ENCODE results near the gene SLC6A6.

SLC6A6 gene

DNA sequence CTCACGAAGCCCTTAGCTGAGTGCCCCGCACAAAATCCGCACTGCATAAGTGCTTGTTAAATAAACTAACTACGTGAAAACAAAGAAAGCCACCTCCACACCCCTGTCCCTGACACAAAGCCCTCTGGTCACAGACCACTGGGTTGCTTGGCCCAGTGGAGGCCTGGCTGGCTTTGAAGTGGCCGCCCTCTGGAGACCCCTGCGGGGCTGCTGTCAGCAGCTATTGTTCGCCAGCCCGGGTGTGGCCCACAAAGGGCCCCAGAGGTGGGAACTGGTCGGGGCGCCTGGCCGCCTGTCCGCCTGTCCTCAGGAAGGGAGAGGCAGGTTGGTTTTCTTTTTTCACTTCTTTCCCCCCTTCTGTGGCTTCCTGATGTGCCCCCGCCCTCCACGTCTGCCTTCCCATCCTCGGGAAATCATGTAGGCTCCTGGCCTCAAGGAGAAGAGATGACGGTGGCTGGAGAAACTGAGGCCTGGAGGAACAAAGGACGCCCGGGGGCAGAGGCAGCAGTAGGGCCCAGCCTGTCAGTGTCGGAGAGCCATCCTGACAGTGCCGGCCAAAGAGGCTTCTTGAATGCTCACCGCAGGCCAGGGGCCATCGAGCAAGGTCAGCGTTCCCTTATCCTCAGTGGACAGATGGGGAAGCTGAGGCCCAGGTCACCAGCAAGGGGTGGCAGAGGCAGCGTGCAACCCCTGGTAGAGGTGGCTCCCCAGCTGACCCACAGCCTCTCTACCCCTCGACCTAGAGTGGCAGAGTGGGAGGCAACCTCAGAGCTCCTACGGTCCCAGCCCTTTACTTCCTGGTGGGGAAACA lies 61.1 kb downstream of the SLC6A6 start:
- Histone ChIP-seq H3K23ac (ENCODE audit: low read length in 2 of 2) (no peak overlapping the region), H3K4me1 (ENCODE audit: control insufficient read depth, insufficient read depth, low read depth, low read length) (peaks cover 49% of the 10 kb centered on the region), H3K27me3 (ENCODE audit: control insufficient read depth in 1 of 2, insufficient read depth in 1 of 2, low read length in 2 of 2) (no peaks in the 10 kb centered on the region), H2BK12ac (ENCODE audit: low read length in 2 of 2) (no peak overlapping the region), H4K8ac (ENCODE audit: low read length) (no peak overlapping the region), H3K9me3 (ENCODE audit: control insufficient read depth, low read length) (no peaks in the 10 kb centered on the region), H3K4me3 (ENCODE audit: insufficient read depth in 1 of 2, low read depth in 1 of 2, low read length in 2 of 2) (no peak overlapping the region), H4K91ac (ENCODE audit: low read length) (no peak overlapping the region), H2AFZ (ENCODE audit: low read depth, low read length) (no peak overlapping the region), H3K9ac (ENCODE audit: low read length) (no peak overlapping the region), H3K4ac (ENCODE audit: low read depth in 1 of 2, low read length in 2 of 2) (no peak overlapping the region), H3K4me2 (ENCODE audit: low read length, poor library complexity, severe bottlenecking) (no peak overlapping the region), H2BK15ac (ENCODE audit: low read depth, poor library complexity, severe bottlenecking) (peak overlapping the region; percentile 20), H2BK5ac (ENCODE audit: low read depth, low read length, poor library complexity, severe bottlenecking) (no peak overlapping the region), H2BK120ac (ENCODE audit: low read depth, low read length) (no peak overlapping the region), H3K14ac (ENCODE audit: low read length in 2 of 2) (no peak overlapping the region), H3K79me1 (replicated peaks; ENCODE audit: low read length, poor library complexity, severe bottlenecking) (peaks cover 6% of the 10 kb centered on the region), H3K18ac (ENCODE audit: low read depth in 1 of 2, low read length in 2 of 2) (no peak overlapping the region), H2AK5ac (ENCODE audit: low read length, severe bottlenecking) (peak overlapping the region; percentile 59), H3K36me3 (ENCODE audit: control insufficient read depth in 1 of 2, insufficient read depth in 2 of 2, low read depth in 1 of 2, low read length in 2 of 2) (peaks cover 62 to 84% of the 10 kb centered on the region in 2 experiments), H3K27ac (ENCODE audit: low read length, poor library complexity, severe bottlenecking) (no peak overlapping the region)
- WGBS, result 89% methylated on average over 19 of the region's 26 CpGs
- DNase-seq, result no peak

DNA sequence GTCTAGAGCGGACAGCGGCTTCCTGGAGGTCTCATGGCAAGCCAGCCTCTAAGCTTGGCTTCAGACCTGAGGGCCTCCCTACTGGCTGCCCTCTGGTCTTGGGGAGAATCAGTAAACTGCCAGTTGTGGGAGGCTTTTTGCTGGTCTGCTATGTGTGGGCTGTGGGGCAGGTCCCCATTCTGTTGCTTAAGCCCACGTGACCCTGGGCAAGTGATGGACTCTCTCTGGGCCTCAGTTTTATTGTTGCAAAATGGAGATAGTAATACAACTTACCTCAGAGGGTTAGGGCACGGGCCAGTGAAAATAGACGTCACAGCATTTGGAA lies 61.7 kb downstream of the SLC6A6 start:
- H3K36me3 ChIP-seq (ENCODE audit: control insufficient read depth in 1 of 2, insufficient read depth in 2 of 2, low read depth in 1 of 2, low read length in 2 of 2), result peaks cover 67 to 90% of the 10 kb centered on the region in 2 experiments
- no peaks in the 10 kb centered on the region for H3K9me3 ChIP-seq (ENCODE audit: control insufficient read depth, low read length)
- H3K4me3 ChIP-seq (ENCODE audit: insufficient read depth in 1 of 2, low read depth in 1 of 2, low read length in 2 of 2), result no peak overlapping the region
- H3K27me3 ChIP-seq (ENCODE audit: control insufficient read depth in 1 of 2, insufficient read depth in 1 of 2, low read length in 2 of 2), result no peaks in the 10 kb centered on the region
- no peak overlapping the region for H3K18ac ChIP-seq (ENCODE audit: low read depth in 1 of 2, low read length in 2 of 2)
- no peak overlapping the region for H2BK5ac ChIP-seq (ENCODE audit: low read depth, low read length, poor library complexity, severe bottlenecking)
- H3K79me1 ChIP-seq (replicated peaks; ENCODE audit: low read length, poor library complexity, severe bottlenecking), result peaks cover 10% of the 10 kb centered on the region
- H4K91ac ChIP-seq (ENCODE audit: low read length), result no peak overlapping the region
- no peak overlapping the region for H3K14ac ChIP-seq (ENCODE audit: low read length in 2 of 2)
- H3K4ac ChIP-seq (ENCODE audit: low read depth in 1 of 2, low read length in 2 of 2), result no peak overlapping the region
- no peak overlapping the region for H2BK120ac ChIP-seq (ENCODE audit: low read depth, low read length)
- no peak overlapping the region for H4K8ac ChIP-seq (ENCODE audit: low read length)
- no peak overlapping the region for H3K27ac ChIP-seq (ENCODE audit: low read length, poor library complexity, severe bottlenecking)
- no peak overlapping the region for H3K4me2 ChIP-seq (ENCODE audit: low read length, poor library complexity, severe bottlenecking)
- 86% methylated on average over 5 of the region's 5 CpGs for WGBS
- no peak overlapping the region for H2AK5ac ChIP-seq (ENCODE audit: low read length, severe bottlenecking)
- H3K23ac ChIP-seq (ENCODE audit: low read length in 2 of 2), result no peak overlapping the region
- H3K9ac ChIP-seq (ENCODE audit: low read length), result no peak overlapping the region
- no peak for DNase-seq
- no peak overlapping the region for H2BK15ac ChIP-seq (ENCODE audit: low read depth, poor library complexity, severe bottlenecking)
- no peak overlapping the region for H2AFZ ChIP-seq (ENCODE audit: low read depth, low read length)
- no peak overlapping the region for H2BK12ac ChIP-seq (ENCODE audit: low read length in 2 of 2)
- H3K4me1 ChIP-seq (ENCODE audit: control insufficient read depth, insufficient read depth, low read depth, low read length), result peaks cover 48% of the 10 kb centered on the region

- Histone ChIP-seq H2AFZ (ENCODE audit: low read depth, low read length) (no peak overlapping the region), H3K27me3 (ENCODE audit: control insufficient read depth in 1 of 2, insufficient read depth in 1 of 2, low read length in 2 of 2) (no peaks in the 10 kb centered on the region), H3K4me3 (ENCODE audit: insufficient read depth in 1 of 2, low read depth in 1 of 2, low read length in 2 of 2) (no peak overlapping the region), H2BK15ac (ENCODE audit: low read depth, poor library complexity, severe bottlenecking) (no peak overlapping the region), H3K9me3 (ENCODE audit: control insufficient read depth, low read length) (no peaks in the 10 kb centered on the region), H3K18ac (ENCODE audit: low read depth in 1 of 2, low read length in 2 of 2) (no peak overlapping the region), H4K8ac (ENCODE audit: low read length) (no peak overlapping the region), H3K23ac (ENCODE audit: low read length in 2 of 2) (no peak overlapping the region), H3K4me1 (ENCODE audit: control insufficient read depth, insufficient read depth, low read depth, low read length) (peaks cover 45% of the 10 kb centered on the region), H4K91ac (ENCODE audit: low read length) (no peak overlapping the region), H3K79me1 (replicated peaks; ENCODE audit: low read length, poor library complexity, severe bottlenecking) (peaks cover 11% of the 10 kb centered on the region), H3K4ac (ENCODE audit: low read depth in 1 of 2, low read length in 2 of 2) (no peak overlapping the region), H2AK5ac (ENCODE audit: low read length, severe bottlenecking) (no peak overlapping the region), H2BK120ac (ENCODE audit: low read depth, low read length) (no peak overlapping the region), H3K36me3 (ENCODE audit: control insufficient read depth in 1 of 2, insufficient read depth in 2 of 2, low read depth in 1 of 2, low read length in 2 of 2) (peaks cover 71 to 91% of the 10 kb centered on the region in 2 experiments), H3K14ac (ENCODE audit: low read length in 2 of 2) (no peak overlapping the region), H2BK5ac (ENCODE audit: low read depth, low read length, poor library complexity, severe bottlenecking) (no peak overlapping the region), H2BK12ac (ENCODE audit: low read length in 2 of 2) (no peak overlapping the region), H3K27ac (ENCODE audit: low read length, poor library complexity, severe bottlenecking) (no peak overlapping the region), H3K9ac (ENCODE audit: low read length) (no peak overlapping the region), H3K4me2 (ENCODE audit: low read length, poor library complexity, severe bottlenecking) (no peak overlapping the region)
- DNase-seq, result no peak
- 96% methylated on average over 4 of the region's 4 CpGs for WGBS
Measured at GRCh38 chr3:14464521-14464920, 62.1 kb downstream of the SLC6A6 start.

DNA sequence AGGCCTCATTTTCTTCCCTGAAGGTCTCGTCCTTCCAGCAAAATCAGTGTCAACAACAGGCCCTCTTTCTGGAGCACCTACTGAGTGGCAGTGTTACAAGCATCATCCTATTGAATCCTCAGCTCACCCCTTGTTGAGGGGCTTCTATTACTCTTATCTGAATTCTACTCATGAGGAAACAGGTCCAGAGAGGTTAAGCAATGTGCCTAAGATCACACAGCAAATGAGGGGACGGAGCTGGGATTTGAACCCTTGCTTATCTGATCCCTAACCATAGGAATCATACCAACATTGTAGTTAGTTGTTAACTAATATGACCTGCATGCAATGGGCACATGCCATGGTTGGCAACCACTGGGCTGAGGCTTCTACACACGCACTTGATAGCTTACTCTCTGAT lies 63.0 kb downstream of the SLC6A6 start:
- Histone ChIP-seq H3K4me3 (ENCODE audit: insufficient read depth in 1 of 2, low read depth in 1 of 2, low read length in 2 of 2) (no peak overlapping the region), H2BK5ac (ENCODE audit: low read depth, low read length, poor library complexity, severe bottlenecking) (no peak overlapping the region), H3K18ac (ENCODE audit: low read depth in 1 of 2, low read length in 2 of 2) (no peak overlapping the region), H3K79me1 (replicated peaks; ENCODE audit: low read length, poor library complexity, severe bottlenecking) (peaks cover 15% of the 10 kb centered on the region), H4K91ac (ENCODE audit: low read length) (no peak overlapping the region), H3K27me3 (ENCODE audit: control insufficient read depth in 1 of 2, insufficient read depth in 1 of 2, low read length in 2 of 2) (no peaks in the 10 kb centered on the region), H3K9ac (ENCODE audit: low read length) (no peak overlapping the region), H3K14ac (ENCODE audit: low read length in 2 of 2) (no peak overlapping the region), H2AK5ac (ENCODE audit: low read length, severe bottlenecking) (no peak overlapping the region), H3K27ac (ENCODE audit: low read length, poor library complexity, severe bottlenecking) (no peak overlapping the region), H2BK12ac (ENCODE audit: low read length in 2 of 2) (no peak overlapping the region), H4K8ac (ENCODE audit: low read length) (no peak overlapping the region), H3K4me2 (ENCODE audit: low read length, poor library complexity, severe bottlenecking) (no peak overlapping the region), H2BK120ac (ENCODE audit: low read depth, low read length) (no peak overlapping the region), H3K36me3 (ENCODE audit: control insufficient read depth in 1 of 2, insufficient read depth in 2 of 2, low read depth in 1 of 2, low read length in 2 of 2) (peaks cover 74 to 91% of the 10 kb centered on the region in 2 experiments), H3K23ac (ENCODE audit: low read length in 2 of 2) (no peak overlapping the region), H2AFZ (ENCODE audit: low read depth, low read length) (no peak overlapping the region), H3K4me1 (ENCODE audit: control insufficient read depth, insufficient read depth, low read depth, low read length) (peaks cover 41% of the 10 kb centered on the region), H3K4ac (ENCODE audit: low read depth in 1 of 2, low read length in 2 of 2) (no peak overlapping the region), H3K9me3 (ENCODE audit: control insufficient read depth, low read length) (no peaks in the 10 kb centered on the region), H2BK15ac (ENCODE audit: low read depth, poor library complexity, severe bottlenecking) (no peak overlapping the region)
- WGBS, result 100% methylated on average over 3 of the region's 3 CpGs
- no peak for DNase-seq
